IPS-18a (cell line): ENCODE data around the gene CEMIP2.
"Not testable (repeated sequence)": the region's sequence is repeated elsewhere in the genome, so short reads cannot be mapped to it uniquely, and the experiment has no call there.

Experiments
- H3K27ac ChIP-seq: one replicate; pipeline ENCODE4 v1.5.1; 2013; ENCODE audit warnings: low read length
- H3K27me3 ChIP-seq: one replicate; pipeline ENCODE4 v1.6.1; 2013; ENCODE audit warnings: mild to moderate bottlenecking, low read length; ENCODE audit not compliant: control insufficient read depth, insufficient read depth
- H3K36me3 ChIP-seq: one replicate; pipeline ENCODE4 v1.6.1; 2013; ENCODE audit warnings: low read depth, low read length; ENCODE audit not compliant: control insufficient read depth
- H3K4me1 ChIP-seq: one replicate; pipeline ENCODE4 v1.6.1; 2013; ENCODE audit warnings: low read depth, low read length; ENCODE audit not compliant: control insufficient read depth
- H3K4me3 ChIP-seq: one replicate; pipeline ENCODE4 v1.5.1; 2013; ENCODE audit warnings: low read length
- H3K9ac ChIP-seq: one replicate; pipeline ENCODE4 v1.6.1; 2013; ENCODE audit warnings: mild to moderate bottlenecking, low read length, moderate library complexity
- H3K9me3 ChIP-seq: one replicate; pipeline ENCODE4 v1.6.1; 2013; ENCODE audit warnings: low read depth, low read length; ENCODE audit not compliant: control insufficient read depth

CEMIP2 gene, protein sequence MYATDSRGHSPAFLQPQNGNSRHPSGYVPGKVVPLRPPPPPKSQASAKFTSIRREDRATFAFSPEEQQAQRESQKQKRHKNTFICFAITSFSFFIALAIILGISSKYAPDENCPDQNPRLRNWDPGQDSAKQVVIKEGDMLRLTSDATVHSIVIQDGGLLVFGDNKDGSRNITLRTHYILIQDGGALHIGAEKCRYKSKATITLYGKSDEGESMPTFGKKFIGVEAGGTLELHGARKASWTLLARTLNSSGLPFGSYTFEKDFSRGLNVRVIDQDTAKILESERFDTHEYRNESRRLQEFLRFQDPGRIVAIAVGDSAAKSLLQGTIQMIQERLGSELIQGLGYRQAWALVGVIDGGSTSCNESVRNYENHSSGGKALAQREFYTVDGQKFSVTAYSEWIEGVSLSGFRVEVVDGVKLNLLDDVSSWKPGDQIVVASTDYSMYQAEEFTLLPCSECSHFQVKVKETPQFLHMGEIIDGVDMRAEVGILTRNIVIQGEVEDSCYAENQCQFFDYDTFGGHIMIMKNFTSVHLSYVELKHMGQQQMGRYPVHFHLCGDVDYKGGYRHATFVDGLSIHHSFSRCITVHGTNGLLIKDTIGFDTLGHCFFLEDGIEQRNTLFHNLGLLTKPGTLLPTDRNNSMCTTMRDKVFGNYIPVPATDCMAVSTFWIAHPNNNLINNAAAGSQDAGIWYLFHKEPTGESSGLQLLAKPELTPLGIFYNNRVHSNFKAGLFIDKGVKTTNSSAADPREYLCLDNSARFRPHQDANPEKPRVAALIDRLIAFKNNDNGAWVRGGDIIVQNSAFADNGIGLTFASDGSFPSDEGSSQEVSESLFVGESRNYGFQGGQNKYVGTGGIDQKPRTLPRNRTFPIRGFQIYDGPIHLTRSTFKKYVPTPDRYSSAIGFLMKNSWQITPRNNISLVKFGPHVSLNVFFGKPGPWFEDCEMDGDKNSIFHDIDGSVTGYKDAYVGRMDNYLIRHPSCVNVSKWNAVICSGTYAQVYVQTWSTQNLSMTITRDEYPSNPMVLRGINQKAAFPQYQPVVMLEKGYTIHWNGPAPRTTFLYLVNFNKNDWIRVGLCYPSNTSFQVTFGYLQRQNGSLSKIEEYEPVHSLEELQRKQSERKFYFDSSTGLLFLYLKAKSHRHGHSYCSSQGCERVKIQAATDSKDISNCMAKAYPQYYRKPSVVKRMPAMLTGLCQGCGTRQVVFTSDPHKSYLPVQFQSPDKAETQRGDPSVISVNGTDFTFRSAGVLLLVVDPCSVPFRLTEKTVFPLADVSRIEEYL (N-terminal part only)

DNA sequence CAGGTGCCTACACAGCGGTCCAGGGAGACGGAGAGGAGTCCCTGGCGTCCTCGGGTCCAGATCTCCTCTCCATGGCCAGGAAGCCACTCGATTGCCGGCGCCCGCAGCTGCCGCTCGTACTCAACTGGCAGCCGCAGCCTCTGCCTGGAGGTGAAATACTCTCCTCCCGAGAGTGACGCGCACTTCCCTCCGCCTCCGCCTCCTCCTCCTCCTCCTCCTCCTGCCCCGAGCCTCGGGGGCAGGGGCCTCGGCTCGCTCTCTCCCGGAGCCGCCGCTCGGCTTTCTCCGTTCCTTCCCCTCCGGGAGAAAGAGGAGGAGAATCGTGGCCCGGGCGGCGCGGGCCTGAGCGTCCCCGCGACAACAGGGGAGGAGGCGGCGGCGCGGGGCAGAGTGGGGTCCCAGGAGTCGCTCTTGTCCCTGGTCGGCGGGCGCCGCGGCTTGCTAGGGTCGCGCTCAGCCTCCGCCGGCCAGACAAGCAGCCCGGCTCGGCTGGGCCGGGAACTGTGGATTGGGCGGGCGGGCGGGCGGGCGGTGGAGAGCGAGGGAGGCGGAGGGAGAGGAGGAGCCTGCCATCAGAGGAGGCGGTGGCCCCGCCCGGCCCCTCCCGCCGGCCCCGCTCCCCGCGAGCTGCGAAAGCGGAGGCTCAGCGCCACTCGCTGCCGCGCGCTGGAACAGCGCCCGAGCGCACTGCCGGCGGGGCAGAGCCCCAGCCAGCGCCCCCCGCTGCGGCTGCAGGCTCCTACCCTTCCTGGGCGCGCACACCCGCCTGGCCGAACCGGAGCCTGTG is at the start of gene CEMIP2:
Gene CEMIP2, minus strand, starts transcription at position 126 of the 787 bp plus-strand sequence. CDS start 18,140 bp downstream, outside the sequence.
- no peaks in the 10 kb centered on the region for H3K9me3 ChIP-seq
- H3K9ac ChIP-seq: peak within 1 kb of the TSS; percentile 86
- H3K27ac ChIP-seq: peak within 1 kb of the TSS; percentile 34
- H3K36me3 ChIP-seq: no peaks in the 10 kb centered on the region
- peak within 1 kb of the TSS; percentile 99 for H3K4me3 ChIP-seq
- peaks cover 21% of the 10 kb centered on the region for H3K27me3 ChIP-seq
- H3K4me1 ChIP-seq: peaks cover 37% of the 10 kb centered on the region

DNA sequence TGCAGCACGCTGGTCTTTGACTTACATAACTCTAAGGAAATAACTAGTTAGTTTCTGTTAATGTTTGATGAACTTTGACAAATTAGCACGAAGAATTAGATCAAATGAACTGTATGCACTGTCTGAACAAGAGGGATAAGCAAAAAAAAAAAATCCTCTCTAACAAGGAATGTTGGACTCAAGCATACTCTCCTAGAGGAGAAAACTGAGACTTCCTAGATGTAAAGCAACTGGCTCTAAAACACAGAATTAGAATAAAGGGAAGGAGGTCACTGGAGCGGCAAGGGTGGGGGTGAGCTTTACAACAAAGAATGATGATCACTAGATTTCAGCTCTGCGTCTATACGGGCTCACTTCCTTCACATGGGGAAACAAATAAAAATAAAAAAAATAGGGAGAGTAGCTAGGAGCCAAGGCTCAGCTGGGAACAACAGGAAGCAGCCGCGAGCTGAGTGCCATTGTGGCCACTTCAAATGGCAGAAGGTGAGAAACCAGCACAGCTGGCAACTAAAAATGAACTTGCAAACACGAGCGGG is 48.7 kb upstream of the CEMIP2 start:
- Histone ChIP-seq H3K9me3 (no peaks in the 10 kb centered on the region), H3K36me3 (no peaks in the 10 kb centered on the region), H3K4me1 (no peaks in the 10 kb centered on the region), H3K27ac (no peak overlapping the region), H3K4me3 (no peak overlapping the region), H3K27me3 (no peaks in the 10 kb centered on the region), H3K9ac (no peak overlapping the region)

DNA sequence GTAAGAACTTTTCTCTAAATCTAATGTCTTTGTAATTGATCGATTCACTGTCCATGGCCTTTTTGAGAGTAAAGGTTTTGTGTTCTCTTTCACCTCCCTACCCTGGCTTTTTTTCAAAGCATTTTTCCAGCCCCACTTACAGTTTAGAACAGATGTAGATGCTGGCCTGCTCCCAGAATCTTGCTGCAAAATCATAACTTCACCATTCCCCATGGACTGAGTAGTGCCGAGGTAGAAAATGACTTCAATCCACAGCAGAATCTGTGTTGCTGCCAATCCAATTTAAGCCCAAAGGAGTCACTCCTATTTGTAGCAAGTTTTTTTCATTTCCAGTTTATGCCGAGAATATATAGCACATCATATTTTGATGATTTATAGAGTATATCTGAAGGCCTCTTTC is 46.5 kb upstream of the CEMIP2 start:
- no peaks in the 10 kb centered on the region for H3K9me3 ChIP-seq
- no peaks in the 10 kb centered on the region for H3K27me3 ChIP-seq
- no peaks in the 10 kb centered on the region for H3K36me3 ChIP-seq
- no peak overlapping the region for H3K27ac ChIP-seq
- no peak overlapping the region for H3K9ac ChIP-seq
- no peak overlapping the region for H3K4me3 ChIP-seq
- no peaks in the 10 kb centered on the region for H3K4me1 ChIP-seq

DNA sequence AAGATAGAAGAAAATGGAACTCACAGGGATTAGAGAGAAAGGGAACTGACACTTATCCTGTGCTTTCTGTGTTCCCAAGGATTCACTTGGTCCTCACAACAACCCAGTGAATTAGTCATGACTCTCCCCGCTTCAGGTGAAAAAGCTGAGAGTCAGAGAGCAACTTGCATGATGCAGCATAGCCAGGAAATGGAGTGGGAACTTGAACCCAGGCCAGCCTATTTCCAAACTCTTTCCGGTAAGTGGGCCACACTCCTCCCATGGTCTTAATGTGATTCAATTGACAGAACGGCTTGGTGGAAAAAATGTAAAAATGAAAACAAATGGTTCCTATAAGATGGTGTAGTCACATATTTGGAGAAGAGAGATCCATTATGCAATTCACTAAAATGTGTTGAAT is 45.9 kb upstream of the CEMIP2 start:
- Histone ChIP-seq H3K27me3 (no peaks in the 10 kb centered on the region), H3K4me3 (no peak overlapping the region), H3K9ac (no peak overlapping the region), H3K36me3 (no peaks in the 10 kb centered on the region), H3K27ac (no peak overlapping the region), H3K4me1 (no peaks in the 10 kb centered on the region), H3K9me3 (no peaks in the 10 kb centered on the region)

DNA sequence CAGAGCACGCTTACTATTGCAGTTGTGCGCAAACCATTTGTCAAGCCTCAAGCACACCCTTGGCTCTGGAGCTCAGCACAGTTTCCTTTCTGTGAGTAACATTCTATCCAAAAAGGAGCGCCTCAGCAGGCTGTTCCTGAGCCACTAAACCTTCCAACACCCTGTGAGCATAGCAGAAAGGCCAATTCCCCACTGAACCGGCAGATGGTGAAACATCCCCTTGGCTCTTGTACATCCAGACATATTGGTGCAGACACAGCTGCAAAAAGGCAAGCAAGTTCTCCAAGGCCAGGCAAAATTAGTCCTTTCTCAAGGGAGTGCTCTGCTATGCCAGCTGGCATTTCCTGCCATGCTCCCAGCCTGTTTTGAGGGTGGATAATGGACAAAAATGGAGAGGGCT is 44.1 kb upstream of the CEMIP2 start:
- H3K4me3 ChIP-seq: no peak overlapping the region
- no peak overlapping the region for H3K9ac ChIP-seq
- no peaks in the 10 kb centered on the region for H3K27me3 ChIP-seq
- no peaks in the 10 kb centered on the region for H3K4me1 ChIP-seq
- H3K27ac ChIP-seq: no peak overlapping the region
- H3K36me3 ChIP-seq: no peaks in the 10 kb centered on the region
- H3K9me3 ChIP-seq: no peaks in the 10 kb centered on the region

DNA sequence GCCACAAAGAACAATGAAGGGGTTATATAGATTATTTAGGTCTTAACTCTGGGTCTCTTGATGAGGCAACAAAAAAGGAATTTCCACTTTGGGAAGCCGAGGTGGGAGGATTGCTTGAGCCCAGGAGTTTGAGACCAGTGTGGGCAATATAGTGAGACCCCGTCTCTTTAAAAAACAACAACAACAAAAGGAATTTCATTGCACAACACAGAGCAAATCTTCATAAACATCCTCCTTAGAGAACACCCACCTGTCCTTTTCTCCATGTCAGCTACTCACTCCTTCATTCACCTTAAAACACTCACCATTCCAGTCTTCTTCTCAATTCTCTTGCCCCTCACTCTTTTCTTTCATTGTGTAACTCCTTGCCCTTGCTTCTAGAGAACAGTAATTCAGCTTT is 39.8 kb upstream of the CEMIP2 start:
- no peaks in the 10 kb centered on the region for H3K9me3 ChIP-seq
- no peaks in the 10 kb centered on the region for H3K4me1 ChIP-seq
- H3K4me3 ChIP-seq: no peak overlapping the region
- H3K27me3 ChIP-seq: no peaks in the 10 kb centered on the region
- no peak overlapping the region for H3K27ac ChIP-seq
- H3K9ac ChIP-seq: no peak overlapping the region
- no peaks in the 10 kb centered on the region for H3K36me3 ChIP-seq

DNA sequence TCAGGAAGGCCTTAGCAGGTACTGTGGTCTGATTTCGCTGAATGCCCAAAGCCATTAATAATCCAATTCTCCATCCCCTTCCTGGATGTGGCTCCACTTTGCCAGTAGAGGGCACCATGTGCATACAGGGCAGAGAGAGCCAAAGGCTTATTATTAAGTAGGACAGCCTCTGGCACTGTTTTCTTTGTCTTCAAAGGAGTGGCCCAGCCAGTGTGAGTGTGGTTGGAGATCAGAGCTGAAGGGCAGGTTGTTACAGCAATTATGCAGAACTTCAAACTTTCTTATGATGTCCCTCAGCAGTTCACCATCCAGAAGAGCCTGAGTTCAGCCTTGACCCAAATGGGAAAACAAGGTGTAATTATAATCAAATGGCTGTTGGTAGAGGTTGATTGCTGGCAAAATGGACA is 38.6 kb upstream of the CEMIP2 start:
- no peaks in the 10 kb centered on the region for H3K27me3 ChIP-seq
- no peak overlapping the region for H3K4me3 ChIP-seq
- no peak overlapping the region for H3K9ac ChIP-seq
- no peaks in the 10 kb centered on the region for H3K36me3 ChIP-seq
- no peak overlapping the region for H3K27ac ChIP-seq
- H3K4me1 ChIP-seq: no peaks in the 10 kb centered on the region
- H3K9me3 ChIP-seq: no peaks in the 10 kb centered on the region

DNA sequence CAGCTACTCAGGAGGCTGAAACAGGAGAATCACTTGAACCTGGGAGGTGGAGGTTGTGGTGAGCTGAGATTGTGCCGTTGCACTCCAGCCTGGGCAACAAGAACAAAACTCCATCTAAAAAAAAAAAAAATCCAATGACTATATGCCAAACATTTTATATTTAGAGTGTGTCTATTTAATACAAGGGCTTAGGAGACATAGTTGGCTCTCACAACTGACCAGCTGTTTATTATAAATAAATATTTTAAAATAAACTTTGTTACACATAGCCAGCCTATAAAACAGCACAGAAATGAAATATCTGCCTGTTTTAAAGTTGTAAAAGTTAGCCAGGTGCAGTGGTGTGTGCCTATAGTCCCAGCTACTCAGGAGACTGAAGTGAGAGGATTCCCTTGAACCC is 36.8 kb upstream of the CEMIP2 start:
- not testable (repeated sequence) for H3K4me3 ChIP-seq, H3K9ac ChIP-seq, H3K27ac ChIP-seq, H3K36me3 ChIP-seq, H3K4me1 ChIP-seq, H3K9me3 ChIP-seq, H3K27me3 ChIP-seq

DNA sequence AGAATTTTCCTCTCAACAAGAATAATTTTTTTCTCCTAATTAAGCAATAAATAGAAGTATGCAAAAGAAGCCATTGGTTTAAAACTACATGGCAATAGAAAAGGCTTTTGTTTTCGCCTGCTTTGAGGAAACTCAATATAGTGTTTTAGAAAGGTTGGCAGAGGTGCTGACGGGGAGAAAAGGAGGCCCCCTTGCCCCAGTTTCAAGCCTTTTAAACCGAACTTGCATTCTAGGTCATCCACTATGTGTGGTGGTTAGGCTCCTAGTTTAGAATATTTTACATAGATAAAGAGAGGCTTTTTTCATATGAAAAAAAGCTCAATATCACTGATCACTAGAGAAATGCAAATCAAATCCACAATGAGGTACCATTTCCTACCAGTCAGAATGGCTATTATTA is 33.5 kb upstream of the CEMIP2 start:
- H3K9ac ChIP-seq: no peak overlapping the region
- no peaks in the 10 kb centered on the region for H3K36me3 ChIP-seq
- no peak overlapping the region for H3K4me3 ChIP-seq
- no peaks in the 10 kb centered on the region for H3K27me3 ChIP-seq
- no peaks in the 10 kb centered on the region for H3K9me3 ChIP-seq
- H3K4me1 ChIP-seq: no peaks in the 10 kb centered on the region
- no peak overlapping the region for H3K27ac ChIP-seq

DNA sequence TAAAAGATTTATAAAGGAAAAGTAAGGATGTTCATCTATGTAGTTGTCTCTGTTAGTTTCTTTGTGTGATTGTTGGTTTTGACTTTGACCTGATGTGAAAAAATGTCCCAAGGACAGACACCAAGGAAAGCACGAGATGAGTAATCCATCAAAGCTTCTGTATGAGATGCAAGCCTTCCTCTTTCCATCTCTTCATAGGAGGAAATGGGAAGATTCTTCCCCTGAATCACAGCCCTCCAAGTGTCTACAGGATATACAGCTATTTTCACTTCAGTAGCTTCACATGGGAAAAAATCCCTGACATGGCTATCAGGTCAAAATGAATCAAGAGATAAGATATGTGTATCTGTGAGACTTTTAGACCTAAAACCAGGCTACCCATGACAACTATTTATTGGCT is 29.0 kb upstream of the CEMIP2 start:
- no peaks in the 10 kb centered on the region for H3K4me1 ChIP-seq
- H3K9me3 ChIP-seq: no peaks in the 10 kb centered on the region
- no peak overlapping the region for H3K9ac ChIP-seq
- no peaks in the 10 kb centered on the region for H3K36me3 ChIP-seq
- H3K4me3 ChIP-seq: no peak overlapping the region
- H3K27me3 ChIP-seq: no peaks in the 10 kb centered on the region
- no peak overlapping the region for H3K27ac ChIP-seq
